ENCODE data around the gene NFATC2.

The NFATC2 gene

GRCh38 chr20:51340451-51340840, 202.1 kb downstream of the NFATC2 start:
- no peak overlapping the region for H3K27ac ChIP-seq (ENCODE audit: low read depth, low read length)
- H3K9me2 ChIP-seq (replicated peaks; ENCODE audit: control insufficient read depth, low read length): no peaks in the 10 kb centered on the region
- no peaks in the 10 kb centered on the region for H3K36me3 ChIP-seq (ENCODE audit: control insufficient read depth, low read length)
- no peaks in the 10 kb centered on the region for H3K79me2 ChIP-seq (ENCODE audit: control insufficient read depth, low read length)
- H3K27me3 ChIP-seq (ENCODE audit: control insufficient read depth, low read length): peaks cover 20% of the 10 kb centered on the region; the same call in 1 of the 2 replicates
- no peaks in the 10 kb centered on the region for H3F3A ChIP-seq (ENCODE audit: control insufficient read depth, insufficient read depth)
- H4K20me1 ChIP-seq (ENCODE audit: control insufficient read depth, insufficient read depth, low read depth, low read length): 0 out of 2 replicates have a peak, but pooled peaks cover 3% of the 10 kb centered on the region
- no peak overlapping the region for H3K4me3 ChIP-seq (ENCODE audit: low read length)
- H3K4me1 ChIP-seq (ENCODE audit: control insufficient read depth, low read length): no peaks in the 10 kb centered on the region
- peaks cover 4% of the 10 kb centered on the region; the same call in 1 of the 2 replicates for H3K9me3 ChIP-seq (ENCODE audit: control insufficient read depth, insufficient read depth, low read length)
- no peak overlapping the region for H3K4me2 ChIP-seq (ENCODE audit: low read length)
- TF ChIP-seq EZH2phosphoT487 (IDR thresholded peaks at IDR 0.05; ENCODE audit: borderline replicate concordance, low read length): no peak
- no peak for TF ChIP-seq CTCF (IDR thresholded peaks at IDR 0.05; ENCODE audit: low read depth, low read length, poor library complexity, severe bottlenecking)

GRCh38 chr20:51339721-51340450, 202.6 kb downstream of the NFATC2 start:
- peaks cover 20% of the 10 kb centered on the region; the same call in 1 of the 2 replicates for H3K27me3 ChIP-seq (ENCODE audit: control insufficient read depth, low read length)
- H3K9me3 ChIP-seq (ENCODE audit: control insufficient read depth, insufficient read depth, low read length): peaks cover 4% of the 10 kb centered on the region; the same call in 1 of the 2 replicates
- no peaks in the 10 kb centered on the region for H3K4me1 ChIP-seq (ENCODE audit: control insufficient read depth, low read length)
- 0 out of 2 replicates have a peak, but pooled peaks cover 3% of the 10 kb centered on the region for H4K20me1 ChIP-seq (ENCODE audit: control insufficient read depth, insufficient read depth, low read depth, low read length)
- H3K9me2 ChIP-seq (replicated peaks; ENCODE audit: control insufficient read depth, low read length): no peaks in the 10 kb centered on the region
- no peaks in the 10 kb centered on the region for H3K79me2 ChIP-seq (ENCODE audit: control insufficient read depth, low read length)
- no peak overlapping the region for H3K27ac ChIP-seq (ENCODE audit: low read depth, low read length)
- no peaks in the 10 kb centered on the region for H3K36me3 ChIP-seq (ENCODE audit: control insufficient read depth, low read length)
- H3K4me2 ChIP-seq (ENCODE audit: low read length): no peak overlapping the region
- no peak overlapping the region for H3K4me3 ChIP-seq (ENCODE audit: low read length)
- no peaks in the 10 kb centered on the region for H3F3A ChIP-seq (ENCODE audit: control insufficient read depth, insufficient read depth)
- TF ChIP-seq EZH2phosphoT487 (IDR thresholded peaks at IDR 0.05; ENCODE audit: borderline replicate concordance, low read length) (no peak), CTCF (IDR thresholded peaks at IDR 0.05; ENCODE audit: low read depth, low read length, poor library complexity, severe bottlenecking) (no peak)

- Histone ChIP-seq H3K4me1 (ENCODE audit: control insufficient read depth, low read length) (no peaks in the 10 kb centered on the region), H3K27ac (ENCODE audit: low read depth, low read length) (no peak overlapping the region), H3K9me2 (replicated peaks; ENCODE audit: control insufficient read depth, low read length) (no peaks in the 10 kb centered on the region), H3K4me3 (ENCODE audit: low read length) (no peak overlapping the region), H3K79me2 (ENCODE audit: control insufficient read depth, low read length) (no peaks in the 10 kb centered on the region), H3K36me3 (ENCODE audit: control insufficient read depth, low read length) (no peaks in the 10 kb centered on the region), H3K9me3 (ENCODE audit: control insufficient read depth, insufficient read depth, low read length) (peaks cover 4% of the 10 kb centered on the region; the same call in 1 of the 2 replicates), H4K20me1 (ENCODE audit: control insufficient read depth, insufficient read depth, low read depth, low read length) (no peaks in the 10 kb centered on the region), H3K27me3 (ENCODE audit: control insufficient read depth, low read length) (peaks cover 13% of the 10 kb centered on the region; the same call in 1 of the 2 replicates), H3K4me2 (ENCODE audit: low read length) (no peak overlapping the region), H3F3A (ENCODE audit: control insufficient read depth, insufficient read depth) (no peaks in the 10 kb centered on the region)
- TF ChIP-seq EZH2phosphoT487 (IDR thresholded peaks at IDR 0.05; ENCODE audit: borderline replicate concordance, low read length) (no peak), CTCF (IDR thresholded peaks at IDR 0.05; ENCODE audit: low read depth, low read length, poor library complexity, severe bottlenecking) (no peak)
Observed at GRCh38 chr20:51338692-51339440, 203.7 kb downstream of the NFATC2 start.

Measured in DOHH2 (cell line).